ENCODE data around the gene CMIP.
"Not testable (repeated sequence)": the region's sequence is repeated elsewhere in the genome, so short reads cannot be mapped to it uniquely, and the experiment has no call there.

The CMIP gene

GRCh38 chr16:81517629-81518438 is 73.2 kb downstream of the CMIP start:
- no peak for DNase-seq (ENCODE audit: low spot score)

GRCh38 chr16:81518439-81518757 is 73.8 kb downstream of the CMIP start:
- no peak for DNase-seq (ENCODE audit: low spot score)

GRCh38 chr16:81519301-81520150 is 74.9 kb downstream of the CMIP start:
- DNase-seq (ENCODE audit: low spot score), result no peak

- no peak for DNase-seq (ENCODE audit: low spot score)
These were observed 75.5 kb downstream of the CMIP start for GRCh38 chr16:81520151-81520470.

GRCh38 chr16:81520560-81521135 is 76.0 kb downstream of the CMIP start:
- DNase-seq (ENCODE audit: low spot score), result no peak

- DNase-seq (ENCODE audit: low spot score), result peak; percentile 92
These were observed 76.6 kb downstream of the CMIP start for GRCh38 chr16:81521141-81521626.

GRCh38 chr16:81522108-81522701 is 77.6 kb downstream of the CMIP start:
- DNase-seq (ENCODE audit: low spot score), result peak; percentile 50

- not testable (repeated sequence) for DNase-seq (ENCODE audit: low spot score)
These were observed 78.2 kb downstream of the CMIP start for GRCh38 chr16:81522851-81523250.

- DNase-seq (ENCODE audit: low spot score), result peak; percentile 42
These were observed 78.9 kb downstream of the CMIP start for GRCh38 chr16:81523387-81524115.

- DNase-seq (ENCODE audit: low spot score), result peak; percentile 82
These were observed 79.8 kb downstream of the CMIP start for GRCh38 chr16:81524382-81524781.

GRCh38 chr16:81524885-81525284 is 80.3 kb downstream of the CMIP start:
- not testable (repeated sequence) for DNase-seq (ENCODE audit: low spot score)

- no peak for DNase-seq (ENCODE audit: low spot score)
These were observed 81.6 kb downstream of the CMIP start for GRCh38 chr16:81526199-81526598.

- peak; percentile 54 for DNase-seq (ENCODE audit: low spot score)
These were observed 82.3 kb downstream of the CMIP start for GRCh38 chr16:81526935-81527334.

GRCh38 chr16:81527477-81528178 is 83.0 kb downstream of the CMIP start:
- DNase-seq (ENCODE audit: low spot score), result no peak

GRCh38 chr16:81528256-81528655 is 83.6 kb downstream of the CMIP start:
- DNase-seq (ENCODE audit: low spot score), result no peak

- DNase-seq (ENCODE audit: low spot score), result no peak
These were observed 85.7 kb downstream of the CMIP start for GRCh38 chr16:81530296-81530721.

GRCh38 chr16:81530814-81531213 is 86.2 kb downstream of the CMIP start:
- no peak for DNase-seq (ENCODE audit: low spot score)

- no peak for DNase-seq (ENCODE audit: low spot score)
These were observed 86.8 kb downstream of the CMIP start for GRCh38 chr16:81531419-81531821.

GRCh38 chr16:81532491-81533174 is 88.0 kb downstream of the CMIP start:
- DNase-seq (ENCODE audit: low spot score), result no peak

- no peak for DNase-seq (ENCODE audit: low spot score)
These were observed 88.5 kb downstream of the CMIP start for GRCh38 chr16:81533175-81533507.

Data from CD4-positive, alpha-beta T cell treated with Interleukin-2 at 100 ng/mL for 4 hours (primary cell).